OCI-LY3 (cell line): ENCODE data around the gene MMD2.
"Not testable (repeated sequence)": the region's sequence is repeated elsewhere in the genome, so short reads cannot be mapped to it uniquely, and the experiment has no call there.

ENCODE experiments used
- H2AFZ ChIP-seq: fragments of 200-600, 300-600 bp; shearing (Covaris generic); 2 replicates; pipeline ENCODE4 v1.6.0; 2014; ENCODE audit warnings: antibody characterized with exemption, low read depth, low read length
- H3K27ac ChIP-seq: fragments of 200-600, 300-600 bp; sonication (generic); 2 replicates; pipeline ENCODE4 v1.5.1; 2014; ENCODE audit warnings: mild to moderate bottlenecking, low read length, moderate library complexity, mixed read lengths
- H3K27me3 ChIP-seq: fragments of 200-600, 300-600 bp; sonication (generic); 2 replicates; pipeline ENCODE4 v1.6.1; 2014; ENCODE audit warnings: low read depth, low read length, mixed read lengths
- H3K36me3 ChIP-seq: fragments of 200-600, 300-600 bp; sonication (generic); replicated peaks from 2 replicates; pipeline ENCODE3; 2014; ENCODE audit warnings: low read depth, low read length, mixed read lengths
- H3K4me1 ChIP-seq: fragments of 300-600, 200-600 bp; sonication (generic); 2 replicates; pipeline ENCODE4 v1.6.1; 2014; ENCODE audit warnings: low read length, mixed read lengths
- H3K4me2 ChIP-seq: fragments of 200-600, 300-600 bp; sonication (generic); 2 replicates; pipeline ENCODE4 v1.6.1; 2014; ENCODE audit warnings: low read length, mixed read lengths
- H3K4me3 ChIP-seq: fragments of 300-600, 200-600 bp; sonication (generic); 2 replicates; pipeline ENCODE4 v1.5.1; 2014; ENCODE audit warnings: antibody characterized with exemption, mild to moderate bottlenecking, low read length, moderate library complexity
- H3K79me2 ChIP-seq: fragments of 300-600, 200-600 bp; shearing (Covaris generic); 2 replicates; pipeline ENCODE4 v1.6.1; 2014; ENCODE audit warnings: mild to moderate bottlenecking, low read length, mixed read lengths
- H3K9ac ChIP-seq: fragments of 300-600, 200-600 bp; shearing (Covaris generic); 2 replicates; pipeline ENCODE4 v1.6.0; 2014; ENCODE audit warnings: mild to moderate bottlenecking, low read length, moderate library complexity
- H3K9me3 ChIP-seq: fragments of 200-600, 300-600 bp; shearing (Covaris generic); 2 replicates; pipeline ENCODE4 v1.6.1; 2014; ENCODE audit warnings: low read length, mixed read lengths; ENCODE audit not compliant: insufficient read depth
- H4K20me1 ChIP-seq: fragments of 200-600, 300-600 bp; sonication (generic); 2 replicates; pipeline ENCODE4 v1.6.1; 2016; ENCODE audit warnings: low read length, mixed read lengths; ENCODE audit not compliant: insufficient read depth
- CTCF ChIP-seq: fragments of 200-600, 300-600 bp; sonication (generic); IDR thresholded peaks from 2 replicates; pipeline ENCODE4 v1.5.1; 2014; ENCODE audit warnings: antibody characterized with exemption, low read length, low read depth
- EZH2phosphoT487 ChIP-seq: fragments of 200-600 bp; shearing (Covaris generic); IDR thresholded peaks from 2 replicates; pipeline ENCODE4 v1.6.1; 2018; ENCODE audit warnings: antibody characterized with exemption, mixed run types, low read depth

The MMD2 gene

GRCh38 chr7:4894482-4894881, 64.5 kb downstream of the MMD2 start:
- Histone ChIP-seq H3K9ac (no peak overlapping the region), H3K4me3 (no peak overlapping the region), H3K27me3 (no peaks in the 10 kb centered on the region), H3K27ac (no peak overlapping the region), H3K9me3 (no peaks in the 10 kb centered on the region), H3K4me2 (no peak overlapping the region), H3K79me2 (no peaks in the 10 kb centered on the region), H3K4me1 (no peaks in the 10 kb centered on the region), H3K36me3 (no peaks in the 10 kb centered on the region), H4K20me1 (no peaks in the 10 kb centered on the region), H2AFZ (no peak overlapping the region)
- TF ChIP-seq EZH2phosphoT487 (no peak), CTCF (no peak)

GRCh38 chr7:4893929-4894475, 65.0 kb downstream of the MMD2 start:
- H3K4me2 ChIP-seq: no peak overlapping the region
- H3K9ac ChIP-seq: no peak overlapping the region
- H3K4me3 ChIP-seq: no peak overlapping the region
- no peaks in the 10 kb centered on the region for H3K27me3 ChIP-seq
- no peak overlapping the region for H3K27ac ChIP-seq
- H3K79me2 ChIP-seq: no peaks in the 10 kb centered on the region
- H3K9me3 ChIP-seq: no peaks in the 10 kb centered on the region
- H4K20me1 ChIP-seq: no peaks in the 10 kb centered on the region
- no peaks in the 10 kb centered on the region for H3K36me3 ChIP-seq
- TF ChIP-seq EZH2phosphoT487 (no peak), CTCF (no peak)
- H2AFZ ChIP-seq: no peak overlapping the region
- no peaks in the 10 kb centered on the region for H3K4me1 ChIP-seq

GRCh38 chr7:4893188-4893587, 65.8 kb downstream of the MMD2 start:
- H3K9ac ChIP-seq, H3K27ac ChIP-seq, H4K20me1 ChIP-seq, H3K4me1 ChIP-seq, H2AFZ ChIP-seq, H3K27me3 ChIP-seq, H3K9me3 ChIP-seq, H3K79me2 ChIP-seq, H3K36me3 ChIP-seq, H3K4me2 ChIP-seq, H3K4me3 ChIP-seq: not testable (repeated sequence)

- not testable (repeated sequence) for H3K79me2 ChIP-seq, H3K4me1 ChIP-seq, H3K9ac ChIP-seq, H3K27ac ChIP-seq, H3K36me3 ChIP-seq, H3K9me3 ChIP-seq, H3K4me2 ChIP-seq, H4K20me1 ChIP-seq, H2AFZ ChIP-seq, H3K27me3 ChIP-seq, H3K4me3 ChIP-seq
Observed at GRCh38 chr7:4891522-4891921, 67.5 kb downstream of the MMD2 start.

- no peaks in the 10 kb centered on the region for H4K20me1 ChIP-seq
- no peaks in the 10 kb centered on the region for H3K9me3 ChIP-seq
- H3K27ac ChIP-seq: no peak overlapping the region
- no peaks in the 10 kb centered on the region for H3K4me1 ChIP-seq
- H2AFZ ChIP-seq: no peak overlapping the region
- H3K4me3 ChIP-seq: no peak overlapping the region
- H3K79me2 ChIP-seq: no peaks in the 10 kb centered on the region
- H3K36me3 ChIP-seq: no peaks in the 10 kb centered on the region
- no peak for TF ChIP-seq CTCF
- no peaks in the 10 kb centered on the region for H3K27me3 ChIP-seq
- H3K9ac ChIP-seq: no peak overlapping the region
- no peak overlapping the region for H3K4me2 ChIP-seq
Observed at GRCh38 chr7:4889682-4890081, 69.3 kb downstream of the MMD2 start.
